Endothelial cell of umbilical vein (primary cell): ENCODE results near the gene KANSL1. TPM values are rescaled to one million over a fixed set of nuclear protein-coding genes. Genes with fewer than 3 reads are reported as not detected.

Experiments used
- BruUV-seq: library from RNA; stranded (reverse); fragments of 400-500 nt; replicated peaks from 2 replicates; lab custom pipeline; 2021; lab: Mats Ljungman, UMichigan
- CTCF ChIA-PET: fragments of 300-600, 350-600 bp; sonication (Branson Sonifier 250); formaldehyde crosslinking; loops from one replicate; lab custom pipeline; 2021; ENCODE audit warnings: antibody characterized with exemption, inconsistent platforms; lab: Charles Lee
- POLR2A ChIA-PET: fragments of 300-600, 350-600 bp; sonication (Branson Sonifier 250); formaldehyde crosslinking; loops from one replicate; lab custom pipeline; 2021; ENCODE audit warnings: antibody characterized with exemption, inconsistent platforms; lab: Charles Lee
- DNase-seq: peaks from one replicate; pipeline ENCODE4 v3.0.0-alpha.2; 2011; ENCODE audit warnings: low read depth, low spot score
- FAIRE-seq: peaks from 2 replicates; lab custom pipeline; 2011; peaks lifted over from hg19 to GRCh38; lab: Jason Lieb, UNC
- H2AFZ ChIP-seq: 2 replicates; pipeline ENCODE4 v1.6.0; 2012; ENCODE audit warnings: low read depth, low read length, control low read depth, inconsistent platforms
- H3K27ac ChIP-seq: 2 replicates; pipeline ENCODE4 v1.5.1; 2011; ENCODE audit warnings: low read depth, mild to moderate bottlenecking, control low read depth, low read length, moderate library complexity; ENCODE audit not compliant: insufficient read depth
- H3K27me3 ChIP-seq, 2 experiments: 2 replicates each; pipeline versions ENCODE4 v1.6.0 to v1.6.1; 2011; ENCODE audit warnings: low read length in 2 of 2, mixed read lengths in 1 of 2; ENCODE audit not compliant: control insufficient read depth in 2 of 2, insufficient read depth in 2 of 2
- H3K36me3 ChIP-seq, 2 experiments: 2 replicates in 1 of 2; 3 replicates in 1 of 2; pipeline ENCODE4 v1.5.1; 2011; ENCODE audit warnings: low read length in 2 of 2, mild to moderate bottlenecking in 1 of 2, moderate library complexity in 1 of 2; ENCODE audit not compliant: control insufficient read depth in 2 of 2, insufficient read depth in 2 of 2; ENCODE audit errors: extremely low read depth in 1 of 2
- H3K4me1 ChIP-seq: 3 replicates; pipeline ENCODE4 v1.5.1; 2011; ENCODE audit warnings: mild to moderate bottlenecking, low read length; ENCODE audit not compliant: control insufficient read depth, insufficient read depth; ENCODE audit errors: extremely low read depth
- H3K4me2 ChIP-seq: 2 replicates; pipeline ENCODE4 v1.6.1; 2011; ENCODE audit warnings: low read length, control low read depth, mixed read lengths; ENCODE audit not compliant: insufficient read depth
- H3K4me3 ChIP-seq, 3 experiments: fragments of 200-600 bp in 1 of 3; sonication (generic), shearing (Covaris generic) in 1 of 3; replicated peaks in 1 of 3; 2 replicates each; pipeline ENCODE4 v1.5.1; 2011 to 2016; ENCODE audit warnings: control low read depth in 3 of 3, low read length in 3 of 3, mild to moderate bottlenecking in 2 of 3, inconsistent platforms in 1 of 3, low read depth in 1 of 3, moderate library complexity in 1 of 3; ENCODE audit not compliant: insufficient read depth in 1 of 3
- H3K79me2 ChIP-seq: 2 replicates; pipeline ENCODE4 v1.6.0; 2012; ENCODE audit warnings: low read length, inconsistent platforms; ENCODE audit not compliant: control insufficient read depth, insufficient read depth
- H3K9ac ChIP-seq: replicated peaks from 2 replicates; pipeline ENCODE3; 2011; ENCODE audit warnings: low read length, control low read depth; ENCODE audit not compliant: insufficient read depth; ENCODE audit errors: extremely low read depth
- H3K9me1 ChIP-seq: replicated peaks from 3 replicates; pipeline ENCODE4 v1.6.0; 2011; ENCODE audit warnings: mild to moderate bottlenecking, low read length; ENCODE audit not compliant: control insufficient read depth, insufficient read depth; ENCODE audit errors: extremely low read depth
- H3K9me3 ChIP-seq: replicated peaks from 2 replicates; pipeline ENCODE4 v1.5.1; 2012; ENCODE audit warnings: low read length, inconsistent platforms; ENCODE audit not compliant: control insufficient read depth, insufficient read depth
- H4K20me1 ChIP-seq: replicated peaks from 2 replicates; pipeline ENCODE3; 2011; ENCODE audit warnings: mild to moderate bottlenecking, low read length; ENCODE audit not compliant: control insufficient read depth, insufficient read depth; ENCODE audit errors: extremely low read depth
- EZH2 ChIP-seq: IDR thresholded peaks from 2 replicates; pipeline ENCODE4 v1.6.1; 2012; ENCODE audit warnings: borderline replicate concordance, low read depth, mild to moderate bottlenecking, moderate library complexity, low read length, inconsistent platforms; ENCODE audit not compliant: severe bottlenecking
- FOS ChIP-seq: IDR thresholded peaks from 2 replicates; pipeline ENCODE4 v1.6.1; 2011; ENCODE audit warnings: mild to moderate bottlenecking, low read length, moderate library complexity, borderline replicate concordance; ENCODE audit not compliant: insufficient read depth
- GATA2 ChIP-seq: IDR thresholded peaks from 2 replicates; pipeline ENCODE4 v1.7.0; 2011; ENCODE audit warnings: low read depth, mild to moderate bottlenecking, moderate library complexity, mixed read lengths, low read length; ENCODE audit not compliant: insufficient read length, insufficient read depth
- JUN ChIP-seq: IDR thresholded peaks from 2 replicates; pipeline ENCODE4 v1.6.1; 2011; ENCODE audit warnings: borderline replicate concordance, low read depth; ENCODE audit not compliant: insufficient read length, insufficient read depth
- MAX ChIP-seq: IDR thresholded peaks from 2 replicates; pipeline ENCODE4 v1.6.1; 2011; ENCODE audit not compliant: insufficient read depth, insufficient read length
- MYC ChIP-seq: IDR thresholded peaks from one replicate; pipeline ENCODE4 v1.6.1; 2011; ENCODE audit warnings: mild to moderate bottlenecking, low read depth, low read length
- POLR2A ChIP-seq: IDR thresholded peaks from 2 replicates; pipeline ENCODE4 v1.6.1; 2012; ENCODE audit warnings: low read depth, mild to moderate bottlenecking, control low read depth, low read length
- POLR2AphosphoS5 ChIP-seq: IDR thresholded peaks from 2 replicates; pipeline ENCODE4 v1.6.1; 2012; ENCODE audit warnings: low read depth, mild to moderate bottlenecking, control low read depth, low read length, moderate library complexity; ENCODE audit not compliant: insufficient read depth
- dilution Hi-C: fragments of 300-500 bp; cut with MboI; formaldehyde crosslinking; loops from one replicate; pipeline ENCODE4 v1.15.0; 2019; ENCODE audit warnings: low sequenced_read_pairs; ENCODE audit not compliant: extremely low pct_ligation_motif_present
- intact Hi-C: fragments of 100-400 bp; cut with micrococcal nuclease; formaldehyde crosslinking; loops from one replicate; pipeline ENCODE4 v1.10.0; 2022
- polyA plus RNA-seq, 4 experiments: library from polyadenylated mRNA; depleted of rRNA in 3 of 4; stranded (reverse) in 3 of 4; unstranded in 1 of 4; fragments of >200 nt; gene quantifications; 2 replicates each; pipeline versions ENCODE4 v1.2.1 to v1.2.3, GENCODE V29; 2011 to 2012; ENCODE audit warnings: missing spikeins in 1 of 4
- total RNA-seq: library from RNA; stranded (reverse); gene quantifications from 2 replicates; pipeline ENCODE4 v1.2.3, GENCODE V29; 2021
- TF ChIP-seq, protein P1 (sequence below), 2 donors: IDR thresholded peaks; 1 replicate in 1 of 2; 2 replicates in 1 of 2; pipeline ENCODE4 v1.5.1; 2011; ENCODE audit warnings: low read length in 2 of 2, mild to moderate bottlenecking in 2 of 2, moderate library complexity in 2 of 2, control low read depth in 1 of 2, inconsistent platforms in 1 of 2, low read depth in 1 of 2; ENCODE audit not compliant: insufficient read depth in 1 of 2; ENCODE audit errors: extremely low read depth in 1 of 2

The KANSL1 gene
- total and polyA plus RNA-seq, 2 donors (not counting 3 experiments of a cell fraction or from before 2014, with no cell fraction given): 29.1 to 74.0 TPM

DNA sequence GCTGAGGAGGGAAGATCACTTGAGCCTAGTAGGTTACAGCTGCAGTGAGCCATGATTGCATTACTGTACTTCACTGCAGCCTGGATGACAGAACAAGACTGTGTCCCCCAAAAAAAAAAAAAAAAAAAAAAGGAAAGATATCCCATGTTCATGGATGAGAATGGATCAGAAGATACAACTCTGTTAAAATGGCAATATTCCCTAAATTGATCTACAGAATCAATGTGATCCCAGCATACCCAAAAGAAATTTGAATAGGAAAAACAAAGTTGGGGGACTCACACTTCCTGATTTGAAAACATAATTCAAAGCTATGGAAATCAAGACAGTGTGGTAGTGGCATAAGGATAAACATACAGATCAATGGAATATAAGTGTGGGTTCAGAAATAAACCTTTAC lies 12.7 kb upstream of the KANSL1 start:
- no peaks in the 10 kb centered on the region for H3K9me1 ChIP-seq
- no peaks in the 10 kb centered on the region for H4K20me1 ChIP-seq
- dilution Hi-C loops (no loop called here), intact Hi-C loops (no loop called here)
- peaks cover 0 to 2% of the 10 kb centered on the region in 2 experiments for H3K36me3 ChIP-seq
- FAIRE-seq: no peak
- H3K79me2 ChIP-seq: peaks cover 19% of the 10 kb centered on the region
- CTCF ChIA-PET: interaction anchor here (0.9 to 1.4 kb wide), 2 partner anchors 13 to 162 kb away, joined by 3 to 4 read pairs; partner anchors contain the start of gene KANSL1
- BruUV-seq: no TSS peak
- no peak overlapping the region for H3K4me2 ChIP-seq
- H3K9me3 ChIP-seq: no peaks in the 10 kb centered on the region
- no peak overlapping the region for H2AFZ ChIP-seq
- no peak overlapping the region for H3K27ac ChIP-seq
- POLR2A ChIA-PET: no interaction called here
- TF ChIP-seq MYC (no peak), GATA2 (no peak)
- no peak overlapping the region for H3K4me3 ChIP-seq
- H3K4me1 ChIP-seq: no peaks in the 10 kb centered on the region
- H3K27me3 ChIP-seq: no peaks in the 10 kb centered on the region
- no peak for DNase-seq
- no peak overlapping the region for H3K9ac ChIP-seq

GRCh38 chr17:46202424-46202823 lies 9.2 kb upstream of the KANSL1 start:
- Histone ChIP-seq H3K4me3 (no peak overlapping the region), H3K9ac (no peak overlapping the region), H3K27ac (no peak overlapping the region), H3K4me2 (no peak overlapping the region), H4K20me1 (no peaks in the 10 kb centered on the region), H3K9me1 (no peaks in the 10 kb centered on the region), H3K36me3 (no peaks in the 10 kb centered on the region), H3K4me1 (no peaks in the 10 kb centered on the region), H2AFZ (no peak overlapping the region), H3K9me3 (no peaks in the 10 kb centered on the region), H3K27me3 (no peaks in the 10 kb centered on the region), H3K79me2 (peaks cover 31% of the 10 kb centered on the region)
- ChIA-PET POLR2A (no interaction called here), CTCF (interaction anchor here (0.9 to 1.9 kb wide), 2 partner anchors 9 to 158 kb away, joined by 3 to 8 read pairs; partner anchors contain the start of gene KANSL1)
- intact Hi-C loops: no loop called here
- TF ChIP-seq POLR2AphosphoS5 (no peak), POLR2A (no peak), MYC (no peak), JUN (no peak), GATA2 (no peak), FOS (no peak), EZH2 (no peak), MAX (no peak)
- TF ChIP-seq, protein P1, sequence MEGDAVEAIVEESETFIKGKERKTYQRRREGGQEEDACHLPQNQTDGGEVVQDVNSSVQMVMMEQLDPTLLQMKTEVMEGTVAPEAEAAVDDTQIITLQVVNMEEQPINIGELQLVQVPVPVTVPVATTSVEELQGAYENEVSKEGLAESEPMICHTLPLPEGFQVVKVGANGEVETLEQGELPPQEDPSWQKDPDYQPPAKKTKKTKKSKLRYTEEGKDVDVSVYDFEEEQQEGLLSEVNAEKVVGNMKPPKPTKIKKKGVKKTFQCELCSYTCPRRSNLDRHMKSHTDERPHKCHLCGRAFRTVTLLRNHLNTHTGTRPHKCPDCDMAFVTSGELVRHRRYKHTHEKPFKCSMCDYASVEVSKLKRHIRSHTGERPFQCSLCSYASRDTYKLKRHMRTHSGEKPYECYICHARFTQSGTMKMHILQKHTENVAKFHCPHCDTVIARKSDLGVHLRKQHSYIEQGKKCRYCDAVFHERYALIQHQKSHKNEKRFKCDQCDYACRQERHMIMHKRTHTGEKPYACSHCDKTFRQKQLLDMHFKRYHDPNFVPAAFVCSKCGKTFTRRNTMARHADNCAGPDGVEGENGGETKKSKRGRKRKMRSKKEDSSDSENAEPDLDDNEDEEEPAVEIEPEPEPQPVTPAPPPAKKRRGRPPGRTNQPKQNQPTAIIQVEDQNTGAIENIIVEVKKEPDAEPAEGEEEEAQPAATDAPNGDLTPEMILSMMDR (IDR thresholded peaks at IDR 0.05; ENCODE audit: extremely low read depth in 1 of 2, insufficient read depth in 1 of 2, low read depth in 1 of 2, low read length in 2 of 2): no peak
- dilution Hi-C loops: no loop called here
- BruUV-seq: no TSS peak
- DNase-seq (no peak), FAIRE-seq (no peak)
